Measurements from ENCODE around the gene WNK1. TPM values are rescaled to one million over a fixed set of nuclear protein-coding genes. Genes with fewer than 3 reads are reported as not detected.

Gene WNK1
- total RNA-seq, 6 experiments from 2014 or later = 79.5 to 106 (median 94.3) TPM

DNA sequence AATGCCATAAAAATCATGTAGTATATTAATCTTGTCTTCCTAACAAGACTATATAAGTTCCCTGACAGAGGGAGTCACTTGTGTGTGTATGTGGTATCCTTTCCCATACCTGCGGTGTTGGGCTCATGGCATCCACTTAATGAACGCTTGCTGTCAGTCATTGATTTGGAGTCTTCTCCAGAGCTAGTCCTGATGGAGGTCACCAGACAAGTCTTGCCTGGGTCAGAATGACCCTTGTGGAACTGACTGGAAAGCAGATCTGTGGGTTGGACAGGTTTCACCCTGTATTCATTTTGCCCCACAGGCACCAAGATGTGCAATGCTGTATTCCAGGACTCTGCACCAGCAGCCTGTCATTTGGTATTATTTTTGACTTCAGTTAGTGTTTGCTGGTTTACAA is 27.3 kb upstream of the WNK1 start:
- peaks cover 27% of the 10 kb centered on the region for H3K4me1 Mint-ChIP-seq (ENCODE audit: low read depth)
- no peak for TF ChIP-seq CTCF (IDR thresholded peaks at IDR 0.05)

DNA sequence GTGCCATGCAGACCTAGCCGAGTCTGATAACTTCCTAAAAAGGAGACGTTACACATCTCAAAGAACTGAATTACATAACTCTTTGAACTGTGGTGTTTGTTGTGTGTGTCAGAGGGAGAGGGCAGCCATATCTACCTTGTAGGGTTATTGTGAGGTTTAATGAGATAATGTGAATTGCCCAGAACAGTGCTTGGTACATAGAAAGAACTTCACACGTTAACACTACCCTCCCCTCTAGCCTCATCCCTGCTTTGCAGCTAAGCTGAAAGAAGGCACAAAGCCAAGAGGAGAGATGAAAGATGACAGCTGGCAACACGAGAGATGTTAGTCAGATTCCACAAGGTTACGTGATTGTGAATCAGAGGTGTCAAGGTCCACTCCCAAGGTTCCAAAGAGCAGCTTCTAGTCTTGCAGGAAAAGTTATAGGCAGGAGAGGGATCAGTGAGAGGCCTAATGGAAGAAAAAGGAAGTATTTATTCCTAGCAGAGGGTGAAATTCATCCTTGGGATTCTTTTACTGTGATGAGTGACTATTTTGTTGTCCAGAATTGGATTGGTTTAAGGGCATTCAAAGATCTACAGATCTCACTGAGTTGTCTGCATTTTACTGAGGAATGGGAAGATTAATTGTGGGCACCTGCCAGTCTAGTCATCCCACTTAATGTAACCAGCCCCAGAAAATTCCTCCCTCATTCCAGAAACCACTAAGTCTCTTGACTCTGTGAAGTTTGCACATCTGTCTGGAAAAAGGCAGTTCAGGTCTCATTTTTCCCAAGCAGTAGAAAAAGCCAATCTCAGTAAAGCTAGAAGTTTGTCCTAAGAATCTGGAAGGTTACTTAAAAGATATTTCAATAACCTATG is 25.9 kb upstream of the WNK1 start:
- TF ChIP-seq CTCF (IDR thresholded peaks at IDR 0.05) = no peak
- Mint-ChIP-seq H3K9me3 (no peaks in the 10 kb centered on the region; the same call in 1 of the 2 replicates), H3K27me3 (ENCODE audit: insufficient read depth) (peaks cover 14% of the 10 kb centered on the region), H3K4me3 (no peak overlapping the region), H3K27ac (no peak overlapping the region), H3K4me1 (ENCODE audit: low read depth) (peaks cover 22% of the 10 kb centered on the region), H3K36me3 (ENCODE audit: low read depth) (peaks cover 6% of the 10 kb centered on the region; the same call in 1 of the 2 replicates)
- no peak for DNase-seq

More for the DNA sequence above, 27.3 kb upstream of the WNK1 start:
- Mint-ChIP-seq H3K9me3 (no peaks in the 10 kb centered on the region), H3K27me3 (ENCODE audit: insufficient read depth) (peaks cover 17% of the 10 kb centered on the region), H3K36me3 (ENCODE audit: low read depth) (no peaks in the 10 kb centered on the region; the same call in 1 of the 2 replicates), H3K4me3 (no peak overlapping the region), H3K27ac (no peak overlapping the region)
- no peak for DNase-seq

GRCh38 chr12:727321-727720 is 25.1 kb upstream of the WNK1 start:
- TF ChIP-seq CTCF (IDR thresholded peaks at IDR 0.05) = no peak
- H3K36me3 Mint-ChIP-seq (ENCODE audit: low read depth) = peaks cover 6% of the 10 kb centered on the region; the same call in 1 of the 2 replicates
- peaks cover 19% of the 10 kb centered on the region for H3K4me1 Mint-ChIP-seq (ENCODE audit: low read depth)

DNA sequence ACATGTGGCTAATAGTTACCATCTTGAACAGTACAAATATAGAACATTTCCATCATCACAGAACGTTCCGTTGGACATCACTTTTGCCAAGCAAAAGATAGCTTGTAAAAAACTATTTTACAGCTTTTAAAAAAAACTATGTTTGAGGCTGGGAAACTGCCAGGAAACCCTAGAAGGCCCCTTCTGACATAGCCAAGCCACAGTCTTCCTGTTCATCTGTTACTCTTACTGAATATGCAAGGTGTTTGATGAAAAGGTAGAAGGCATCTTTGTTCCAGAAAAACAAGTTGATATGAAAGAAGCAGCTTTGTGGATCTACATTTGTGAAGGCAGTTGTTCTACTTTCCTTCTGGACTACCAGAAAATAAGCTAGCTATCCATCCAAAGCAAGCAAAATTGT is 23.6 kb upstream of the WNK1 start:
- Mint-ChIP-seq H3K27me3 (ENCODE audit: insufficient read depth) (peaks cover 10% of the 10 kb centered on the region), H3K27ac (no peak overlapping the region), H3K9me3 (no peaks in the 10 kb centered on the region; the same call in 1 of the 2 replicates), H3K36me3 (ENCODE audit: low read depth) (peaks cover 6% of the 10 kb centered on the region; the same call in 1 of the 2 replicates), H3K4me1 (ENCODE audit: low read depth) (peaks cover 16% of the 10 kb centered on the region), H3K4me3 (no peak overlapping the region)
- DNase-seq = no peak
- no peak for TF ChIP-seq CTCF (IDR thresholded peaks at IDR 0.05)

More at GRCh38 chr12:727321-727720, 25.1 kb upstream of the WNK1 start:
- Mint-ChIP-seq H3K27me3 (ENCODE audit: insufficient read depth) (peaks cover 12% of the 10 kb centered on the region), H3K9me3 (no peaks in the 10 kb centered on the region; the same call in 1 of the 2 replicates), H3K27ac (no peak overlapping the region), H3K4me3 (no peak overlapping the region)
- DNase-seq = no peak

GRCh38 chr12:729221-729620 is 23.2 kb upstream of the WNK1 start:
- Mint-ChIP-seq H3K9me3 (no peaks in the 10 kb centered on the region; the same call in 1 of the 2 replicates), H3K4me1 (ENCODE audit: low read depth) (peaks cover 13% of the 10 kb centered on the region), H3K36me3 (ENCODE audit: low read depth) (peaks cover 6% of the 10 kb centered on the region; the same call in 1 of the 2 replicates), H3K4me3 (no peak overlapping the region), H3K27me3 (ENCODE audit: insufficient read depth) (peaks cover 14% of the 10 kb centered on the region), H3K27ac (no peak overlapping the region)
- TF ChIP-seq CTCF (IDR thresholded peaks at IDR 0.05) = no peak
- no peak for DNase-seq

Measured in HFFc6 (cell line).